ENCODE data around the gene TMEM81. TPM values are rescaled to one million over a fixed set of nuclear protein-coding genes. Genes with fewer than 3 reads are reported as not detected.

Gene TMEM81
- total RNA-seq, 1 donor from 2014 or later = 3.0 TPM

DNA sequence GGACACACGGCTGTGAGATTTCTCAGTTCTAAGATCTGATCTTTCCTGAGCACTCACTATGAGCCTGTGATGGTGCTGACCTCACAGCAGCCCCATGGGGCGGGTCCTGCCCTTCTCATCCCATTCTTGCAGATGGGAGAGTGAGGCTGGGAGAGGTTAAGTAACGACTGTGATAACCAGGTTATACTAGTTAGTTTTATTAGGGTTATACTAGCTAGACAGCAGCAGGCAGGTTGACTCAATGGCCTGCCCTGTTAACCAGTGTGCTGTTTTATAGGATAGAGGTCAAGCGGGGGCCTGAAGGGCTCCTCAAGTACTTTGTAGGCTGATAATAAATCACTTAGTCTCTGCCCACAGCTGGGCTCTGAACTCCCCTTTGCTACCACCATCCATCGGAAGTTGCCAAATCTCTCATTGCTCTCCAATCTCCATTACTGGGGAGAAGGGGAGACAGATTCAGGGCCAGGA lies 36.5 kb downstream of the TMEM81 start:
- no peak overlapping the region for H3K4me3 ChIP-seq (ENCODE audit: low read depth, low read length)
- no peak for DNase-seq (ENCODE audit: low read depth)
- TF ChIP-seq, protein P1, sequence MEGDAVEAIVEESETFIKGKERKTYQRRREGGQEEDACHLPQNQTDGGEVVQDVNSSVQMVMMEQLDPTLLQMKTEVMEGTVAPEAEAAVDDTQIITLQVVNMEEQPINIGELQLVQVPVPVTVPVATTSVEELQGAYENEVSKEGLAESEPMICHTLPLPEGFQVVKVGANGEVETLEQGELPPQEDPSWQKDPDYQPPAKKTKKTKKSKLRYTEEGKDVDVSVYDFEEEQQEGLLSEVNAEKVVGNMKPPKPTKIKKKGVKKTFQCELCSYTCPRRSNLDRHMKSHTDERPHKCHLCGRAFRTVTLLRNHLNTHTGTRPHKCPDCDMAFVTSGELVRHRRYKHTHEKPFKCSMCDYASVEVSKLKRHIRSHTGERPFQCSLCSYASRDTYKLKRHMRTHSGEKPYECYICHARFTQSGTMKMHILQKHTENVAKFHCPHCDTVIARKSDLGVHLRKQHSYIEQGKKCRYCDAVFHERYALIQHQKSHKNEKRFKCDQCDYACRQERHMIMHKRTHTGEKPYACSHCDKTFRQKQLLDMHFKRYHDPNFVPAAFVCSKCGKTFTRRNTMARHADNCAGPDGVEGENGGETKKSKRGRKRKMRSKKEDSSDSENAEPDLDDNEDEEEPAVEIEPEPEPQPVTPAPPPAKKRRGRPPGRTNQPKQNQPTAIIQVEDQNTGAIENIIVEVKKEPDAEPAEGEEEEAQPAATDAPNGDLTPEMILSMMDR (conservative IDR thresholded peaks at IDR 0.05; ENCODE audit: low read depth, low read length) = no peak

DNA sequence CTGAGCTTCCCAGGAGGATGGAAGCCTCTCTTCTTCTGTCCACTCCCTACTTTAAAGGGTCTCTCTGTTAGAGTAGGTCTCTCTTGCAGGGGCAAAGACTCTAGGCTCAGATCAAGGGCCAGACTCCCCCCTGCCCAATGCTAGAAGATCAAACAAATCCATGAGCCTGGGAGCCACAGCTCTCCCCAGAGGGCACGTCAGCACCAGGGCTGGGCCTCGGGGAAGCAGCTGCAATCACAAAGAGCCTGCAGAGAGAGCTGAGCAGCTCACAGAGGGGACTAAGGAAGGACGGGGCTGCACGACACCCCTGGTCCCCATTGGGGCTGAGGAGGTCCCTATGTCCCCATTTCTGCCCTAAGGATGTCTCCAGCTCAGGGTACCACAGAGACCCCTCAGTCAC lies 37.4 kb downstream of the TMEM81 start:
- DNase-seq (ENCODE audit: low read depth) = no peak
- TF ChIP-seq, protein P1 (conservative IDR thresholded peaks at IDR 0.05; ENCODE audit: low read depth, low read length) = no peak
- H3K4me3 ChIP-seq (ENCODE audit: low read depth, low read length) = no peak overlapping the region

DNA sequence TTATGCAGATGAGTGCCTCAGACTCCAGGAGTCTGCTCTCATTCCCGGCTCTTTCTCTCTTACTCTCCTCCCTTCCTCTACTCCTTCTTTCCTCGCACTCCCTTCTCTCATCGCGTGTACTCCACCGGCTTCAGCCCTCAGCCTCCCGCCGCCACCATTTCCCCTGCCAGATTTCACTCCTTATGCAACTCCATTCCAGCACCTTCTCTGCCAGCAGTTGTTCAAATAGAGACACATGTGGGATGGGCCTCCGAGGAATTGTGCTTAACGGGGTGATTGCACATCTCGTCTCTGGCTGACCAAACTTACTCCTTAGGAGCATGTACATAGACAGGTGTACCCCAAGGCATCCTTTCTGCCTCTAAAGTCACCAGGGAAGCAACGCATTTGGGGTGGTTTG lies 39.1 kb downstream of the TMEM81 start:
- TF ChIP-seq, protein P1 (conservative IDR thresholded peaks at IDR 0.05; ENCODE audit: low read depth, low read length) = no peak
- DNase-seq (ENCODE audit: low read depth) = no peak
- H3K4me3 ChIP-seq (ENCODE audit: low read depth, low read length) = no peak overlapping the region

GRCh38 chr1:205044741-205045140 lies 39.5 kb downstream of the TMEM81 start:
- no peak for DNase-seq (ENCODE audit: low read depth)
- TF ChIP-seq, protein P1 (conservative IDR thresholded peaks at IDR 0.05; ENCODE audit: low read depth, low read length) = no peak
- H3K4me3 ChIP-seq (ENCODE audit: low read depth, low read length) = no peak overlapping the region

DNA sequence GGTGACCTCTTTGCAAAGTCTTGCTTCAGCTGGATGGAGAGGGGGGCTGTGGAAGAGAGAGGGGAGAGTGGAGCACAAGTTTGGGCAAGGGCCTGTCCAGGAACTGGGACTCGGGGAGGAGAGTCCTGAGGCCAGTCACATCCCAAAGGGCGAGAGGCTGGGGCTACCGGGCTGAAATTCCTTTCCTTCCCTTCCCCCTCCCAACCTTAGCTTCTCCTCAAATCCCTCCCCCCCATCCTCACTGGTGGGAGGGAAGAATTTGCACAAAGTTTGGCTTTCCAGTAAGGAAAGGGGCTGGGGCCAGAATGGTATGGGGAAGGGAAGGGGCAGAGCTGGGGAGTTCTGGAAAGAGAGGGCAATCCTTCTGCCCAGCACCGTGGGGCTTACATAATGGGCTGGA lies 40.4 kb downstream of the TMEM81 start:
- TF ChIP-seq, protein P1 (conservative IDR thresholded peaks at IDR 0.05; ENCODE audit: low read depth, low read length) = no peak
- H3K4me3 ChIP-seq (ENCODE audit: low read depth, low read length) = no peak overlapping the region
- DNase-seq (ENCODE audit: low read depth) = no peak

GRCh38 chr1:205042911-205043806 lies 41.1 kb downstream of the TMEM81 start, which contains the start of gene CNTN2:
Gene CNTN2 (plus strand): TSS chr1:205043212. CDS start chr1:205053186, 9,974 bp downstream.
- TF ChIP-seq, protein P1 (conservative IDR thresholded peaks at IDR 0.05; ENCODE audit: low read depth, low read length) = no peak
- DNase-seq (ENCODE audit: low read depth) = no peak
- no peak within 1 kb of the TSS for H3K4me3 ChIP-seq (ENCODE audit: low read depth, low read length)

All from epithelial cell of proximal tubule (primary cell).